ENCODE measurements around the gene MUC3A. TPM values are rescaled to one million over a fixed set of nuclear protein-coding genes. Genes with fewer than 3 reads are reported as not detected.

Gene MUC3A
- polyA plus RNA-seq, 1 donor from 2014 or later, result not detected

GRCh38 chr7:100963386-100963785 lies 14.1 kb downstream of the MUC3A start:
- Mint-ChIP-seq H3K4me3 (no peak overlapping the region), H3K4me1 (peaks cover 5 to 13% (median 8%) of the 10 kb centered on the region in 3 donors), H3K36me3 (no peaks in the 10 kb centered on the region), H3K27me3 (peaks cover 43% of the 10 kb centered on the region), H3K27ac (no peak overlapping the region), H3K9me3 (peaks cover 0 to 2% (median 0%) of the 10 kb centered on the region in 3 donors)

GRCh38 chr7:100963874-100964273 lies 14.5 kb downstream of the MUC3A start:
- Mint-ChIP-seq H3K27me3 (peaks cover 47% of the 10 kb centered on the region), H3K9me3 (peaks cover 0 to 2% (median 0%) of the 10 kb centered on the region in 3 donors), H3K36me3 (no peaks in the 10 kb centered on the region), H3K27ac (no peak overlapping the region), H3K4me3 (no peak overlapping the region), H3K4me1 (peaks cover 5 to 13% (median 8%) of the 10 kb centered on the region in 3 donors)

GRCh38 chr7:100964630-100965029 lies 15.3 kb downstream of the MUC3A start:
- peaks cover 53% of the 10 kb centered on the region for H3K27me3 Mint-ChIP-seq
- no peak overlapping the region for H3K4me3 Mint-ChIP-seq
- H3K9me3 Mint-ChIP-seq, result peaks cover 0 to 2% (median 0%) of the 10 kb centered on the region in 3 donors
- peaks cover 5 to 13% (median 8%) of the 10 kb centered on the region in 3 donors for H3K4me1 Mint-ChIP-seq
- no peaks in the 10 kb centered on the region for H3K36me3 Mint-ChIP-seq
- no peak overlapping the region for H3K27ac Mint-ChIP-seq

- peaks cover 0 to 2% (median 0%) of the 10 kb centered on the region in 3 donors for H3K9me3 Mint-ChIP-seq
- H3K4me1 Mint-ChIP-seq, result peaks cover 5 to 13% (median 8%) of the 10 kb centered on the region in 3 donors
- H3K27ac Mint-ChIP-seq, result no peak overlapping the region
- H3K27me3 Mint-ChIP-seq, result peaks cover 57% of the 10 kb centered on the region
- peak overlapping the region; percentile 58 to 92 (median 80) for H3K4me3 Mint-ChIP-seq
- H3K36me3 Mint-ChIP-seq, result no peaks in the 10 kb centered on the region
Observed at GRCh38 chr7:100965045-100965722, 15.8 kb downstream of the MUC3A start.

- Mint-ChIP-seq H3K4me1 (peaks cover 5 to 13% (median 8%) of the 10 kb centered on the region in 3 donors), H3K4me3 (peak overlapping the region; percentile 58 to 92 (median 80)), H3K36me3 (no peaks in the 10 kb centered on the region), H3K27me3 (peaks cover 57% of the 10 kb centered on the region), H3K9me3 (peaks cover 0 to 2% (median 0%) of the 10 kb centered on the region in 3 donors), H3K27ac (no peak overlapping the region)
Observed at GRCh38 chr7:100965723-100966541, 16.6 kb downstream of the MUC3A start.

GRCh38 chr7:100966542-100967291 lies 17.4 kb downstream of the MUC3A start:
- peaks cover 61% of the 10 kb centered on the region for H3K27me3 Mint-ChIP-seq
- H3K36me3 Mint-ChIP-seq, result no peaks in the 10 kb centered on the region
- H3K4me3 Mint-ChIP-seq, result peak overlapping the region in 3 of 4 donors; percentile 55 to 86 (median 61)
- H3K4me1 Mint-ChIP-seq, result peaks cover 5 to 13% (median 8%) of the 10 kb centered on the region in 3 donors
- peaks cover 0 to 2% (median 0%) of the 10 kb centered on the region in 3 donors for H3K9me3 Mint-ChIP-seq
- peak overlapping the region in 1 of 3 donors; percentile 78 for H3K27ac Mint-ChIP-seq

GRCh38 chr7:100967292-100967863 lies 18.0 kb downstream of the MUC3A start:
- Mint-ChIP-seq H3K27me3 (peaks cover 63% of the 10 kb centered on the region), H3K4me3 (peak overlapping the region in 3 of 4 donors; percentile 55 to 86 (median 61)), H3K36me3 (no peaks in the 10 kb centered on the region), H3K4me1 (peaks cover 5 to 13% (median 8%) of the 10 kb centered on the region in 3 donors), H3K27ac (peak overlapping the region in 1 of 3 donors; percentile 78), H3K9me3 (peaks cover 0 to 2% (median 0%) of the 10 kb centered on the region in 3 donors)

GRCh38 chr7:100968031-100968430 lies 18.7 kb downstream of the MUC3A start:
- H3K4me1 Mint-ChIP-seq, result peaks cover 5 to 13% (median 8%) of the 10 kb centered on the region in 3 donors
- H3K36me3 Mint-ChIP-seq, result no peaks in the 10 kb centered on the region
- no peak overlapping the region for H3K4me3 Mint-ChIP-seq
- peaks cover 67% of the 10 kb centered on the region for H3K27me3 Mint-ChIP-seq
- peaks cover 0 to 5% (median 0%) of the 10 kb centered on the region in 3 donors for H3K9me3 Mint-ChIP-seq
- H3K27ac Mint-ChIP-seq, result no peak overlapping the region

GRCh38 chr7:100968650-100969049 lies 19.3 kb downstream of the MUC3A start:
- H3K9me3 Mint-ChIP-seq, result peaks cover 0 to 6% (median 0%) of the 10 kb centered on the region in 3 donors

GRCh38 chr7:100969066-100969615 lies 19.8 kb downstream of the MUC3A start, which contains the start of gene MUC12:
MUC12 (plus strand) TSS chr7:100969565; CDS start chr7:100969623, 58 bp downstream.
- Mint-ChIP-seq H3K9me3 (peaks cover 0 to 7% (median 2%) of the 10 kb centered on the region in 3 donors), H3K36me3 (no peaks in the 10 kb centered on the region), H3K4me3 (peak within 1 kb of the TSS in 2 of 4 donors; percentile 48 to 62), H3K27ac (no peak within 1 kb of the TSS), H3K27me3 (peaks cover 59% of the 10 kb centered on the region), H3K4me1 (peaks cover 5 to 13% (median 8%) of the 10 kb centered on the region in 3 donors)

More at GRCh38 chr7:100968650-100969049, 19.3 kb downstream of the MUC3A start:
- peaks cover 5 to 13% (median 8%) of the 10 kb centered on the region in 3 donors for H3K4me1 Mint-ChIP-seq
- H3K27ac Mint-ChIP-seq, result no peak overlapping the region
- peak overlapping the region in 1 of 4 donors; percentile 49 for H3K4me3 Mint-ChIP-seq
- peaks cover 62% of the 10 kb centered on the region for H3K27me3 Mint-ChIP-seq
- no peaks in the 10 kb centered on the region for H3K36me3 Mint-ChIP-seq

GRCh38 chr7:100971111-100972001 lies 22.0 kb downstream of the MUC3A start:
- H3K36me3 Mint-ChIP-seq, result no peaks in the 10 kb centered on the region
- peak overlapping the region in 1 of 3 donors; percentile 11 for H3K27ac Mint-ChIP-seq
- peaks cover 0 to 11% (median 5%) of the 10 kb centered on the region in 3 donors for H3K9me3 Mint-ChIP-seq
- peaks cover 0 to 8% (median 6%) of the 10 kb centered on the region in 3 donors for H3K4me1 Mint-ChIP-seq
- H3K4me3 Mint-ChIP-seq, result no peak overlapping the region
- peaks cover 52% of the 10 kb centered on the region for H3K27me3 Mint-ChIP-seq

- H3K36me3 Mint-ChIP-seq, result no peaks in the 10 kb centered on the region
- peaks cover 0 to 5% (median 5%) of the 10 kb centered on the region in 3 donors for H3K4me1 Mint-ChIP-seq
- H3K9me3 Mint-ChIP-seq, result peaks cover 0 to 11% (median 5%) of the 10 kb centered on the region in 3 donors
- no peak overlapping the region for H3K4me3 Mint-ChIP-seq
- no peak overlapping the region for H3K27ac Mint-ChIP-seq
- peaks cover 46% of the 10 kb centered on the region for H3K27me3 Mint-ChIP-seq
Observed at GRCh38 chr7:100972002-100972347, 22.6 kb downstream of the MUC3A start.

GRCh38 chr7:100974021-100974420 lies 24.7 kb downstream of the MUC3A start:
- Mint-ChIP-seq H3K36me3 (no peaks in the 10 kb centered on the region), H3K4me1 (no peaks in the 10 kb centered on the region), H3K27me3 (peaks cover 30% of the 10 kb centered on the region), H3K4me3 (no peak overlapping the region), H3K27ac (no peak overlapping the region), H3K9me3 (peaks cover 0 to 15% (median 5%) of the 10 kb centered on the region in 3 donors)
